HG03066 (cell line): Measurements from ENCODE around the gene DOCK1.

Experiments used
- ATAC-seq: cut with Tn5 transposase; IDR thresholded peaks from one replicate; pipeline ENCODE4 v1.9.1; 2021; ENCODE audit warnings: low read depth; ENCODE audit not compliant: unreplicated experiment

Gene DOCK1

GRCh38 chr10:127368929-127369328 is 463.7 kb downstream of the DOCK1 start:
- ATAC-seq, result no peak

- ATAC-seq, result no peak
Measured at GRCh38 chr10:127370601-127371000, 465.4 kb downstream of the DOCK1 start.

GRCh38 chr10:127372361-127372760 is 467.1 kb downstream of the DOCK1 start:
- no peak for ATAC-seq

- ATAC-seq, result no peak
Measured at GRCh38 chr10:127374074-127374680, 468.9 kb downstream of the DOCK1 start.

- ATAC-seq, result no peak
Measured at GRCh38 chr10:127374901-127375300, 469.7 kb downstream of the DOCK1 start.

- no peak for ATAC-seq
Measured at GRCh38 chr10:127375461-127375860, 470.2 kb downstream of the DOCK1 start.

GRCh38 chr10:127376071-127376470 is 470.8 kb downstream of the DOCK1 start:
- ATAC-seq, result no peak

GRCh38 chr10:127378628-127379027 is 473.4 kb downstream of the DOCK1 start:
- ATAC-seq, result no peak

- no peak for ATAC-seq
Measured at GRCh38 chr10:127384532-127384931, 479.3 kb downstream of the DOCK1 start.

- no peak for ATAC-seq
Measured at GRCh38 chr10:127385066-127385465, 479.8 kb downstream of the DOCK1 start.

- no peak for ATAC-seq
Measured at GRCh38 chr10:127386606-127387327, 481.5 kb downstream of the DOCK1 start.

- ATAC-seq, result no peak
Measured at GRCh38 chr10:127391875-127392274, 486.6 kb downstream of the DOCK1 start.

GRCh38 chr10:127392351-127393235 is 487.4 kb downstream of the DOCK1 start:
- no peak for ATAC-seq

GRCh38 chr10:127398140-127398970 is 493.1 kb downstream of the DOCK1 start:
- ATAC-seq, result no peak

GRCh38 chr10:127398971-127399365 is 493.7 kb downstream of the DOCK1 start:
- no peak for ATAC-seq

GRCh38 chr10:127399668-127400067 is 494.4 kb downstream of the DOCK1 start:
- ATAC-seq, result no peak

- ATAC-seq, result no peak
Measured at GRCh38 chr10:127400216-127400615, 495.0 kb downstream of the DOCK1 start.

- ATAC-seq, result no peak
Measured at GRCh38 chr10:127402596-127403409, 497.6 kb downstream of the DOCK1 start.

- no peak for ATAC-seq
Measured at GRCh38 chr10:127405221-127405620, 500.0 kb downstream of the DOCK1 start.
